HEK293 (cell line): ENCODE results near the gene TMF1.

Experiments
- CTCF ChIA-PET: fragments of 350-600 bp; formaldehyde crosslinking; extraction: SDS; loops from one replicate; lab custom pipeline; 2021; ENCODE audit warnings: antibody characterized with exemption; lab: Yijun Ruan, JAX
- POLR2A ChIA-PET: fragments of 300-600 bp; formaldehyde crosslinking; extraction: SDS; loops from one replicate; lab custom pipeline; 2020; ENCODE audit warnings: antibody characterized with exemption, inconsistent platforms; lab: Yijun Ruan, JAX
- H3K27ac ChIP-seq: fragments of 200-500 bp; sonication (Bioruptor generic); 2 replicates; pipeline ENCODE4 v1.5.1; 2014; ENCODE audit warnings: low read depth, low read length, control low read depth, inconsistent platforms; ENCODE audit errors: extremely low read depth
- H3K36me3 ChIP-seq, 2 experiments: fragments of 200-500 bp in 1 of 2; sonication (Bioruptor generic) in 1 of 2; 1 replicate in 1 of 2; 2 replicates in 1 of 2; pipeline ENCODE4 v1.5.1; 2014 to 2017; ENCODE audit warnings: inconsistent platforms in 2 of 2, low read length in 2 of 2; ENCODE audit not compliant: control insufficient read depth in 2 of 2, insufficient read depth in 1 of 2
- H3K4me1 ChIP-seq: fragments of 200-500 bp; sonication (Bioruptor generic); 2 replicates; pipeline ENCODE4 v1.5.1; 2014; ENCODE audit warnings: mild to moderate bottlenecking, low read length, inconsistent platforms; ENCODE audit not compliant: control insufficient read depth, insufficient read depth
- H3K4me3 ChIP-seq: 2 replicates; pipeline ENCODE4 v1.5.1; 2011; ENCODE audit warnings: low read depth, mild to moderate bottlenecking, control low read depth, low read length, moderate library complexity
- H3K9me3 ChIP-seq: fragments of 200-500 bp; sonication (Bioruptor generic); 2 replicates; pipeline ENCODE4 v1.5.1; 2014; ENCODE audit warnings: low read depth, low read length, inconsistent platforms; ENCODE audit not compliant: control insufficient read depth, insufficient read depth
- BCL6B ChIP-seq: fragments of 450-650 bp; formaldehyde crosslinking; IDR thresholded peaks from 2 replicates; pipeline ENCODE4 v1.5.1; 2017; ENCODE audit warnings: missing biosample characterization, missing genetic modification characterization
- GLIS1 ChIP-seq: fragments of 450-650 bp; formaldehyde crosslinking; IDR thresholded peaks from 2 replicates; pipeline ENCODE4 v1.5.1; 2016; ENCODE audit warnings: missing biosample characterization, missing genetic modification characterization
- GLIS2 ChIP-seq: fragments of 450-650 bp; formaldehyde crosslinking; IDR thresholded peaks from 2 replicates; pipeline ENCODE4 v1.5.1; 2016; ENCODE audit warnings: missing biosample characterization, missing genetic modification characterization
- KLF10 ChIP-seq: fragments of 450-650 bp; IDR thresholded peaks from 2 replicates; pipeline ENCODE4 v1.5.1; 2018; ENCODE audit warnings: missing biosample characterization, mild to moderate bottlenecking, missing genetic modification characterization
- PATZ1 ChIP-seq: fragments of 450-650 bp; formaldehyde crosslinking; IDR thresholded peaks from 2 replicates; pipeline ENCODE4 v1.5.1; 2016; ENCODE audit warnings: missing biosample characterization, missing genetic modification characterization
- PRDM10 ChIP-seq: fragments of 450-650 bp; formaldehyde crosslinking; IDR thresholded peaks from 2 replicates; pipeline ENCODE4 v1.5.1; 2016; ENCODE audit warnings: missing biosample characterization, missing genetic modification characterization
- ZBTB48 ChIP-seq: fragments of 450-650 bp; formaldehyde crosslinking; IDR thresholded peaks from 2 replicates; pipeline ENCODE4 v1.5.1; 2016; ENCODE audit warnings: missing biosample characterization, missing genetic modification characterization
- ZBTB7A ChIP-seq: fragments of 450-650 bp; formaldehyde crosslinking; IDR thresholded peaks from 2 replicates; pipeline ENCODE4 v1.5.1; 2016; ENCODE audit warnings: low read depth, missing biosample characterization, missing genetic modification characterization
- ZFHX2 ChIP-seq: fragments of 450-650 bp; formaldehyde crosslinking; conservative IDR thresholded peaks from 2 replicates; pipeline ENCODE4 v1.5.1; 2016; ENCODE audit warnings: missing biosample characterization, missing genetic modification characterization
- ZFP37 ChIP-seq: fragments of 450-650 bp; formaldehyde crosslinking; IDR thresholded peaks from 2 replicates; pipeline ENCODE4 v1.5.1; 2016; ENCODE audit warnings: missing biosample characterization, missing genetic modification characterization
- ZFP69B ChIP-seq: fragments of 450-650 bp; formaldehyde crosslinking; IDR thresholded peaks from 2 replicates; pipeline ENCODE4 v1.5.1; 2016; ENCODE audit warnings: missing biosample characterization, missing genetic modification characterization
- ZNF132 ChIP-seq: fragments of 450-650 bp; formaldehyde crosslinking; IDR thresholded peaks from 2 replicates; pipeline ENCODE4 v1.5.1; 2017; ENCODE audit warnings: missing biosample characterization, missing genetic modification characterization, borderline replicate concordance
- ZNF155 ChIP-seq: fragments of 450-650 bp; formaldehyde crosslinking; IDR thresholded peaks from 2 replicates; pipeline ENCODE4 v1.5.1; 2016; ENCODE audit warnings: missing biosample characterization, missing genetic modification characterization
- ZNF18 ChIP-seq: fragments of 450-650 bp; formaldehyde crosslinking; IDR thresholded peaks from 2 replicates; pipeline ENCODE4 v1.5.1; 2016; ENCODE audit warnings: missing biosample characterization, missing genetic modification characterization
- ZNF214 ChIP-seq: fragments of 450-650 bp; formaldehyde crosslinking; IDR thresholded peaks from 2 replicates; pipeline ENCODE4 v1.5.1; 2017; ENCODE audit warnings: missing biosample characterization, mild to moderate bottlenecking, missing genetic modification characterization, borderline replicate concordance
- ZNF23 ChIP-seq: fragments of 450-650 bp; formaldehyde crosslinking; IDR thresholded peaks from 2 replicates; pipeline ENCODE4 v1.5.1; 2016; ENCODE audit warnings: missing biosample characterization, missing genetic modification characterization, borderline replicate concordance
- ZNF324 ChIP-seq: fragments of 450-650 bp; formaldehyde crosslinking; IDR thresholded peaks from 2 replicates; pipeline ENCODE4 v1.5.1; 2016; ENCODE audit warnings: missing biosample characterization, missing genetic modification characterization
- ZNF335 ChIP-seq: fragments of 450-650 bp; formaldehyde crosslinking; conservative IDR thresholded peaks from 2 replicates; pipeline ENCODE4 v1.5.1; 2016; ENCODE audit warnings: missing biosample characterization, missing genetic modification characterization
- ZNF354C ChIP-seq: fragments of 450-650 bp; formaldehyde crosslinking; IDR thresholded peaks from 2 replicates; pipeline ENCODE4 v1.5.1; 2016; ENCODE audit warnings: missing biosample characterization, missing genetic modification characterization, low read depth, borderline replicate concordance
- ZNF48 ChIP-seq: fragments of 450-650 bp; formaldehyde crosslinking; IDR thresholded peaks from 2 replicates; pipeline ENCODE4 v1.5.1; 2016; ENCODE audit warnings: missing biosample characterization, missing genetic modification characterization
- ZNF501 ChIP-seq: fragments of 450-650 bp; formaldehyde crosslinking; IDR thresholded peaks from 2 replicates; pipeline ENCODE4 v1.5.1; 2016; ENCODE audit warnings: missing biosample characterization, missing genetic modification characterization
- ZNF610 ChIP-seq: fragments of 450-650 bp; formaldehyde crosslinking; IDR thresholded peaks from 2 replicates; pipeline ENCODE4 v1.5.1; 2016; ENCODE audit warnings: missing biosample characterization, missing genetic modification characterization, borderline replicate concordance
- ZNF629 ChIP-seq: fragments of 450-650 bp; formaldehyde crosslinking; IDR thresholded peaks from 2 replicates; pipeline ENCODE4 v1.5.1; 2017; ENCODE audit warnings: missing biosample characterization, missing genetic modification characterization
- ZNF692 ChIP-seq: fragments of 450-650 bp; formaldehyde crosslinking; IDR thresholded peaks from 2 replicates; pipeline ENCODE4 v1.5.1; 2016; ENCODE audit warnings: missing biosample characterization, missing genetic modification characterization
- ZNF830 ChIP-seq: fragments of 450-650 bp; IDR thresholded peaks from 2 replicates; pipeline ENCODE4 v1.5.0; 2018; ENCODE audit warnings: missing biosample characterization, missing genetic modification characterization, low read depth, mild to moderate bottlenecking, moderate library complexity
- ZNF843 ChIP-seq: fragments of 450-650 bp; formaldehyde crosslinking; IDR thresholded peaks from 2 replicates; pipeline ENCODE4 v1.5.1; 2016; ENCODE audit warnings: missing biosample characterization, missing genetic modification characterization
- ZXDB ChIP-seq: fragments of 450-650 bp; formaldehyde crosslinking; IDR thresholded peaks from 2 replicates; pipeline ENCODE4 v1.5.1; 2016; ENCODE audit warnings: missing biosample characterization, missing genetic modification characterization

Gene TMF1

GRCh38 chr3:69082805-69083204, 30.7 kb upstream of the TMF1 start:
- no peaks in the 10 kb centered on the region for H3K36me3 ChIP-seq
- H3K9me3 ChIP-seq: no peaks in the 10 kb centered on the region
- no peak overlapping the region for H3K4me3 ChIP-seq
- no peak overlapping the region for H3K27ac ChIP-seq
- ChIA-PET POLR2A (interaction anchor here (0.7 kb wide), 1 partner anchor 69 kb away, joined by 3 read pairs; the partner anchor contains the start of gene EOGT), CTCF (no interaction called here)
- H3K4me1 ChIP-seq: peaks cover 7% of the 10 kb centered on the region
- peak; percentile 79 for TF ChIP-seq ZNF18 (tag by site-specific recombination)
- TF ChIP-seq GLIS1 (tag by site-specific recombination): peak; percentile 55
- TF ChIP-seq ZNF23: no peak
- no peak for TF ChIP-seq ZFP37 (tag by site-specific recombination)
- no peak for TF ChIP-seq ZNF155 (tag by site-specific recombination)
- TF ChIP-seq ZNF830: no peak
- peak; percentile 88 for TF ChIP-seq ZNF692
- no peak for TF ChIP-seq ZBTB48
- no peak for TF ChIP-seq ZNF610
- TF ChIP-seq PRDM10 (tag by site-specific recombination): no peak
- TF ChIP-seq ZFHX2 (tag by site-specific recombination): no peak
- TF ChIP-seq ZXDB (tag by site-specific recombination): no peak; the same call in 1 of the 2 replicates
- no peak for TF ChIP-seq ZBTB7A (tag by site-specific recombination)
- TF ChIP-seq ZFP69B (tag by site-specific recombination): peak; percentile 78
- TF ChIP-seq ZNF629 (tag by site-specific recombination): peak; percentile 51
- TF ChIP-seq BCL6B (tag by site-specific recombination): no peak
- TF ChIP-seq ZNF335 (tag by site-specific recombination): no peak
- no peak for TF ChIP-seq ZNF132 (tag by site-specific recombination)
- no peak for TF ChIP-seq ZNF324 (tag by site-specific recombination)
- no peak for TF ChIP-seq GLIS2 (tag by site-specific recombination)
- no peak for TF ChIP-seq ZNF48
- TF ChIP-seq ZNF214 (tag by site-specific recombination): no peak
- TF ChIP-seq ZNF501 (tag by site-specific recombination): no peak
- TF ChIP-seq ZNF843 (tag by site-specific recombination): 0 out of 2 replicates have a peak, but pooled peaks have one; percentile 30
- TF ChIP-seq PATZ1: peak; percentile 28; the same call in 1 of the 2 replicates
- peak; percentile 48 for TF ChIP-seq KLF10
- TF ChIP-seq ZNF354C (tag by site-specific recombination): no peak
